ELF-1 (cell line): ENCODE measurements around the gene IRAK3.
"Not testable (repeated sequence)": the region's sequence is repeated elsewhere in the genome, so short reads cannot be mapped to it uniquely, and the experiment has no call there.

Experiments
- DNase-seq: peaks from one replicate; pipeline ENCODE4 v3.0.0-alpha.2; 2016; ENCODE audit warnings: low read depth, low spot score

The IRAK3 gene

DNA sequence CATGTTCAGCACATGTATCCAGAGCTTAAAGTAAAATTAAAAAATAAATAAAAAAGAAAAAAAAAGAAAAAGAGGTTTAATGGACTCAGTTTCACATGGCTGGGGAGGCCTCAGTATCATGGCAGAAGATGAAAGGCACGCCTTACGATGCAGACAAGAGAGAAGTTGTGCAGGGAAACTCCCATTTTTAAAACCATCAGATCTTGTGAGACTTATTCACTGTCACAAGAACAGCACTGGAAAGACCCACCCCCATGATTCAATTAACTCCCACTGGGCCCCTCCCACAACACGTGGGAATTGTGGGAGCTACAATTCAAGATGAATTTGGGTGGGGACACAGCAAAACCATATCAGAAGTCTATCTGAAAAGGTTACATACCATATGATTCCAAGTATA, 24.0 kb downstream of the IRAK3 start:
- not testable (repeated sequence) for DNase-seq

GRCh38 chr12:66217342-66217917, 28.4 kb downstream of the IRAK3 start:
- DNase-seq: no peak

- no peak for DNase-seq
Observed at GRCh38 chr12:66228462-66228861, 39.4 kb downstream of the IRAK3 start.

GRCh38 chr12:66232263-66232662, 43.2 kb downstream of the IRAK3 start:
- no peak for DNase-seq

DNA sequence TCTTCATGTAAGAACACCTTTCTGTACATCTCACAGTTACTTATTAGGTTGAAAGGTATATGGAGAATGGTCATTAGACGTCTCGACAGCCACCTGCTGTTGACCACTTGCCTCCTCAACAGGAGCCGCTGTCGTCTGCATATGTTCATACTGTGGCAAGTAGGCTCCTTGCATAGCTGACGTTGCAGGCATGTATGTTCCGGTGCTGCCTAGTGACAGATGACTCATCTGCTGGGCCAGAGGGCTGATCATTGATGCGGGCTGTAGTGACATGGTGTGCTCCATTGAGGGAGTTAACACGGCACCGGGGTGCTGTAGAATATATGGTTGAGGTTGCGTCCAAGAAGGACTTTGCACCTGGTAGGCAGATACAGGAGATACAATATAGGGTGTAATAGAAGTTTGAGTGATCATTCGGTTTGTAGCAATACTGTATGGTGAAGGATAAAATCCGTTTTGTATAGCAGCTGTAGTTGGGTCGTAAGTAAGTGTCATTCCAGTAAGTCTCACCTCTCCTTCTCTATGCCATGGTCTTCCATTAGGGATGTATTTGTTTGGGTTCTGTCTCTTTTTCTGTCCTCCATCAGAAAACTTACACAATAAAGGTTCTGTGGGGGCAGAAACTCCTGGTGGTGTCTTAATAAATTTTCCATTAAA, 45.2 kb downstream of the IRAK3 start:
- DNase-seq: peak; percentile 21

GRCh38 chr12:66234773-66235625, 46.0 kb downstream of the IRAK3 start:
- peak; percentile 71 for DNase-seq

- DNase-seq: no peak
Observed at GRCh38 chr12:66235626-66236281, 46.7 kb downstream of the IRAK3 start.

GRCh38 chr12:66236282-66236675, 47.3 kb downstream of the IRAK3 start:
- not testable (repeated sequence) for DNase-seq

DNA sequence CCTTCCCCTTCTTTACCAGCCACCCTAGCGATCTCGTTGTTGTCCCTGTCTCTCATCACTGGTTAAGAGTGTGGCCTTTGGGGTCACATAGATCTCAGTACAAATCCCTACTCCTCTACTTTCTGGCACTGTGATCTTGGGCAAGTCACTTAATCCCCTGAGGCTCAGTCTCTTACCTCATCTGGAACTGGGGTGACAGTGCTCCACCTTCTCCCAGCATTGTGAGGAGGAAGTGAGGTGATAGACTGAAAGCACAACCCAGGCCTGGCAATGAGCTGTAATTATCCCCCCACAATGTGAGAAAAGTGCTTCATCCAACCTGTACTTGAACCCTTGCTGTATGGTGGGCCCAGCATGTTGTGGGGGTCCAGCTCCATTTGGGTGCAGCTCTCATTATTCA, 48.0 kb downstream of the IRAK3 start:
- no peak for DNase-seq

- no peak for DNase-seq
Observed at GRCh38 chr12:66237505-66238175, 48.6 kb downstream of the IRAK3 start.

DNA sequence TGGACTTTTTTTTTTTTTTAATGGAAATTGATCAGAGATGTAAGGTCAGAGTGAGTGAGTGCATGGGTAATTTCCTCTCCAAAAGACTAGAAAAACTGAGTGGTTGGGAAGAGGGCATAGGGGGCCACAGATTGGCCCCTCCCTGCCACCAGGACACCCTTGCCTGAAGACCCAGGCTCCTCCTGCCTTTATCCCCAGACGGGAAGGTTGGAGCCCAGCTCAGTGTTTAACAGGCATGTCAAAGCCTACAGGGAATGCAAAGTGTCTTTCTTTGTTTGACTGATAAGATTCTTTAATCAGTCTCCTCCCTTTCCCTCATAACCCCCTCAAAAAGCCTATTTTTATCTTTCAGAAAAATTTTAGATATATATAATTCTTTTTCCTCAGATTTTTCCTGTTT, 50.3 kb downstream of the IRAK3 start:
- DNase-seq: peak; percentile 35

DNA sequence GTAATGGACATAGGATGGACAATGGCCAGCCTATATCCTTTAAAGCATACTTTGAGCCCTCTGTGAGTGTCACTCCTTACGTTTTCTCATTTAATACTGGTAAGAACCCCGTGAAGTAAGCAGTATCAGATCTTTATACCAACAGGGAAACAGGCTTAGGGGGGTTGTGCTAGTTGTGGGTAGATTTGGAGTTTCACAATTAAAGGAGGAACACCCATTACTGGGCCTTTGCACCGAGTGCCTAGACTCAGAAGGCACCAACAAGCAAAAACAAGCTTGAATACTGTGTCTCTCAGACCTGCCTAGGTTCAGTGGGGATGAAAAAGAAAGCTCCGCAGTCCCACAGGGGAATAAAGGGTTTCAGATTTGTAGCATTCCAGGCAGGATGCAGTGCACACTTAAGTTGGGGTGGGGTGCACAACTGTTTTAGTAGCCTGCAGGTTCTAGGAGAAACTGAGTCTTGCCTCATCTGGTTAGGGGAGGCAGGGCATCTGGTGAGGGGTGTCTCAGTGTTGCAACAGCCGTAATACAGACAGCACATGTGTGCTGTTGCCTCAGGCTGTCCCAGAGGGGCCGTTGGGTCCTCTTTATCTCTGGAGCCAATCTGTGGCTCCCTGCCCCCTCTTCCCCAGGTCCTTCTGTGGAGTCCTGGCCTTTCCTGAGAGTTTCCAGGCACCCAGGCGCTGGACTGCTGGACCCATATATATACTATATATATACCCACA, 51.2 kb downstream of the IRAK3 start:
- peak; percentile 48 for DNase-seq

- DNase-seq: no peak
Observed at GRCh38 chr12:66241061-66242043, 52.3 kb downstream of the IRAK3 start.

- DNase-seq: no peak
Observed at GRCh38 chr12:66242311-66242710, 53.3 kb downstream of the IRAK3 start.

DNA sequence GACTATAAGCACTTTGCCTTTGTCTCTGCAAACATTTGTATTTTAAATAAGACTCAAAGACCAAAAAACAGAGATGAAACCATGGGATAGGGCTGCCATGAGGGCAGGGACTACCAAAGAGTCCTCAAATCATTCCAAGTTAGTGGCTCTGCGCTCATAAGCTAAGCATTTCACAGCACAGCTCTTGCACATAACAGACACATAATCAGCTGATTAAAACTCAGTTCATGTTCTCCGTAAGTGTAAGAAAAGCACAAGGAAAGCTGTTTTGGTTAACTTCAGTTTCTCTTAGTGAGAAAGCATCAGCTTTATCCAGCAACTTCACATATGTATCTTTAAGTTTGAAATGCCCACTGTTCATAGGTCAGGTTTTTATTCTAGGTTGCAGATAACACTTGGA, 54.9 kb downstream of the IRAK3 start:
- DNase-seq: no peak

- no peak for DNase-seq
Observed at GRCh38 chr12:66244446-66244845, 55.4 kb downstream of the IRAK3 start.

GRCh38 chr12:66247741-66248140, 58.7 kb downstream of the IRAK3 start:
- DNase-seq: no peak

DNA sequence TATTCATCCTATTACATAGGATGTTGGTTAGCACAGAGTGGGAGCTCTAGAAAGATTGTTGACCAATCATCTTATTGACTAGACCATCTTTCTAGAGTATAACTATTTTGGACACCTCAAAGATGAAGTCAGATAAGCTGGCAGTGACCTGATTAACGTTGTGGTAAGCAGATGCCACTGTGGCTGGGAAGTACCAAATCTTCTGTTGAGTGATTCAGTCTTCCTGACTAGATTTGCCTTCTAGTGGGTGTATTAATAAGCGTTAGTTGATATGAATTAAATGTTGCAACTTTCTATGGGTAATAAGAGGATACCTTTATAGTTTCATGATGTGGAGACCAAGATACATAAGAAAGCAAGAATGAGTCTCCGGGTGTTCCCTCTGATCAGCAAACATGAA, 62.0 kb downstream of the IRAK3 start:
- DNase-seq: no peak

DNA sequence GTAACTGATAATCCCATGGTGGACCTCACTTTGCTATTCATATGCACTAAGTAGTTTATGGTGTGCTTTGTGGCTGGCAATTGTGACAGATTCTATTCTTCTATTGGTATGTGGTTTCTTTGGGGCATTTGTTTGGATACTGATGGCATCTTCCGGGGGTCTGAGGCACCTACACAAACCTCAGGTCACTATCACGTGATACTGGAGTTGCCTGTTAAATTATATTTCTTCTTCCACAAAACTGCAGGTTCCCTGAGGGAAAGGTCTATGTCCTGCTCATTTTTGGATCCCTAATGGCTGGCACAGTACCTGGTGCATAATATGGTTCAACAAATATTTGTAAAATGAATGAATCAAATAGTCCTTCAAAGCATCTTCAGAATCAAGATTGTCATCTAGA, 63.8 kb downstream of the IRAK3 start:
- no peak for DNase-seq

DNA sequence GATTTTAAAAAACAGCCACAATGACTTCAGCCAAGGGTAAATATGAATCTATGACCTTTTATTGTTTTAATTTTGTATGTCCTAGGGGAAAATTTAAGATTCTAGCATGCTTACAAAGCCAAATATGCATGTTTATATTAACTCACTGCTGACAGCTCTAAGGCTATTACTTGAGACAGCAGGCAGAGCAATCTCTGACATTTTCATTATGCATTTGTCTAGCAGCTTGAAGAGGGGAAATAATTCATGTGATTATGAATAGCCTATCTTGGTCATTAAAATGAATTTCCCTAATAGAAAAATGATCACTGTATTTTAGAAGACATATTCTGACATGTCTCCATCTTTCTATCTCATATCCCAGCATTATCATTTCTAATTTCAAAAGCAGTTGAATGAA, 66.7 kb downstream of the IRAK3 start:
- no peak for DNase-seq
